Effector memory CD8-positive, alpha-beta T cell (primary cell): ENCODE results near the gene PARVA.
"Not testable (repeated sequence)": the region's sequence is repeated elsewhere in the genome, so short reads cannot be mapped to it uniquely, and the experiment has no call there.

Experiments
- ATAC-seq: fragments of 150-1000 bp; cut with Tn5 transposase; replicated peaks from 2 replicates; pipeline ENCODE4 v1.10.0; 2021; ENCODE audit warnings: mild to moderate bottlenecking, moderate library complexity
- DNase-seq, 3 experiments: peaks; one replicate each; pipeline ENCODE4 v3.0.0; 2021
- H3K27ac Mint-ChIP-seq, 2 donors: one replicate each; pipeline ENCODE4 v1.8.0; 2022; ENCODE audit warnings: mild to moderate bottlenecking in 2 of 2, mixed read lengths in 2 of 2, moderate library complexity in 2 of 2
- H3K27me3 Mint-ChIP-seq, 2 donors: one replicate each; pipeline ENCODE4 v1.8.0; 2022; ENCODE audit warnings: mixed read lengths in 2 of 2
- H3K36me3 Mint-ChIP-seq: one replicate; pipeline ENCODE4 v1.8.0; 2022; ENCODE audit warnings: mild to moderate bottlenecking, moderate library complexity, mixed read lengths; ENCODE audit not compliant: insufficient read depth
- H3K4me1 Mint-ChIP-seq, 2 donors: one replicate each; pipeline ENCODE4 v1.8.0; 2022; ENCODE audit warnings: low read depth in 2 of 2, mixed read lengths in 2 of 2
- H3K4me3 Mint-ChIP-seq, 2 donors: one replicate each; pipeline ENCODE4 v1.8.0; 2022; ENCODE audit warnings: mild to moderate bottlenecking in 2 of 2, mixed read lengths in 2 of 2, moderate library complexity in 2 of 2
- H3K9me3 Mint-ChIP-seq, 2 donors: one replicate each; pipeline ENCODE4 v1.8.0; 2022; ENCODE audit warnings: mixed read lengths in 2 of 2
- total RNA-seq, 9 experiments: gene quantifications; one replicate each; lab custom pipeline; 2026; lab: John Stamatoyannopoulos, UW

PARVA gene, protein sequence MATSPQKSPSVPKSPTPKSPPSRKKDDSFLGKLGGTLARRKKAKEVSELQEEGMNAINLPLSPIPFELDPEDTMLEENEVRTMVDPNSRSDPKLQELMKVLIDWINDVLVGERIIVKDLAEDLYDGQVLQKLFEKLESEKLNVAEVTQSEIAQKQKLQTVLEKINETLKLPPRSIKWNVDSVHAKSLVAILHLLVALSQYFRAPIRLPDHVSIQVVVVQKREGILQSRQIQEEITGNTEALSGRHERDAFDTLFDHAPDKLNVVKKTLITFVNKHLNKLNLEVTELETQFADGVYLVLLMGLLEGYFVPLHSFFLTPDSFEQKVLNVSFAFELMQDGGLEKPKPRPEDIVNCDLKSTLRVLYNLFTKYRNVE
- total RNA-seq, result 0 to 5.0 (median 0.29) reads per million in 9 experiments

DNA sequence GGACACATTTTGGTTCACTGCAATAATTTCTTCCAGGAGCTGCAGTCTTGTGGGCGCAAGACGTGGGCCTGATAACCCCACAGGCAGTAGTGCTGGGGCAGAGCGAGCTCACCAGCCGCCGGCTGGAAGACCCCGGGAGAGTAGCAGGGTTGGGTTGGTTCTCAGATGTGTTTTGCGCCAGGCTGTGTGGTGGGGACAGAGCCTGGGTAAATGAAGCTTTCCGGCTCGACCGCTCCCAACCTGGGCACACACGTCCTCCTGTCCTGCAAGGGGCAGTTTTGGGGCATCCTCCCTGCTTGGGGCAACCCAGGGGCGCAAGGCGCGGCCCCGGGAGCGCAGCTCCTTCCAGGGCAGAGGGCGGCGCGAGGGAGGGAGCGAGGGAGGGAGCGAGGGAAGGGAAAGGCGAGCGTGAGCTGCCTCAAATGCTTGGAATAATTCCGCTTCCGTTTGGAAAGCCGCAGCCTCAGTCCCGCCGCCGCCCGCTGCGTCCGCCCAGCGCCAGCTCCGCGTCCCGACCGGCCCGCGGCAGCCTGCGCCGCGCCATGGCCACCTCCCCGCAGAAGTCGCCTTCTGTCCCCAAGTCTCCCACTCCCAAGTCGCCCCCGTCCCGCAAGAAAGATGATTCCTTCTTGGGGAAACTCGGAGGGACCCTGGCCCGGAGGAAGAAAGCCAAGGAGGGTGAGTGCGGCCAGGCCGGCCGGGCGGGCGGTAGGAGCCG is at the start of gene PARVA:
Gene PARVA, plus strand, starts transcription at position 466 of the 718 bp plus-strand sequence. Its CDS starts 77 bp downstream, at position 543.
- Mint-ChIP-seq H3K9me3 (no peaks in the 10 kb centered on the region), H3K4me1 (peaks cover 0 to 12% of the 10 kb centered on the region in 2 donors), H3K36me3 (peaks cover 4% of the 10 kb centered on the region), H3K27ac (peak within 1 kb of the TSS in 1 of 2 donors; percentile 79), H3K4me3 (peak within 1 kb of the TSS; percentile 64 to 79), H3K27me3 (peaks cover 40 to 43% of the 10 kb centered on the region in 2 donors)
- ATAC-seq (peak; percentile 38), DNase-seq (no peak)

DNA sequence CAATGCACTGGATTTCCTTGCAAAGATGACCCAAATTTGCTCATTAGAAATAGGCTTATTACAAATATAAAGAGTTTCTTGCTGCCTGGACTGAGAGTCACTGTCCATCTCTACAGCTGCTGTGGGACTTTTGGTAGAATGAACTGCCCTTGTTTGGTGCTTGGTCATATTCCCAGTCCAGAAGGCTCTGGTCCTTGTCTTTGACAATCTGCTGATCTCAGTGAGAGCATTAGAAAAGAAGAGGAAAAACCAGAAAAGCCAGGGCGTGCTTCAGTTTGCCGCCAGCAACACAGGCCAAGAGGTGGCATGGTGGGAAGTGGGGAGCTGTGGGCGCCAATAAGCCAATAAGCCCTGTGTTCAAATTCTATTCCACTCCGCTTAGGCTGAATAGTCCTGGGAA is 48.2 kb upstream of the PARVA start:
- DNase-seq (no peak), ATAC-seq (no peak)
- Mint-ChIP-seq H3K4me1 (peaks cover 0 to 3% of the 10 kb centered on the region in 2 donors), H3K27ac (no peak overlapping the region), H3K27me3 (no peaks in the 10 kb centered on the region), H3K36me3 (no peaks in the 10 kb centered on the region), H3K4me3 (no peak overlapping the region), H3K9me3 (no peaks in the 10 kb centered on the region)

DNA sequence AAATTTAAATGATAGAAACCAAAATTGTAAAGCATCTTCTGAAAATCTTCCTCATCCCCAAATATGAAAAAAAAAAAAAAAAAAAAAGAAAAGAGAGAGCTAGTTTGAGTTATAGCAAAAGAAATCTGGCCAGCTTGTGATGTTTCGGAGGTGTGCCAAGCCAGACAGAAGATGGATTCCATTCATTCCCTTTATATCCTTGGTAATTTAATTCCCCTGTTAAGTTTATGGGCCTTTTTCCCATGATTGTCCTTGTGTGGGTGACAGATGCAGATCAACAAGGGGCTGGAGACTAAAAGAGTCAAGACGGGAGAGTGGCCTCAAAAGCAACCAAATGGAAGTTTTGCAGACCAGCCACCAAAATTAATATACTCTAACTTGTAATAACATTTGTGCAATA is 47.6 kb upstream of the PARVA start:
- H3K27me3 Mint-ChIP-seq, result no peaks in the 10 kb centered on the region
- DNase-seq (no peak), ATAC-seq (no peak)
- no peaks in the 10 kb centered on the region for H3K9me3 Mint-ChIP-seq
- H3K4me3 Mint-ChIP-seq, result no peak overlapping the region
- no peak overlapping the region for H3K27ac Mint-ChIP-seq
- H3K36me3 Mint-ChIP-seq, result no peaks in the 10 kb centered on the region
- H3K4me1 Mint-ChIP-seq, result peaks cover 0 to 3% of the 10 kb centered on the region in 2 donors

DNA sequence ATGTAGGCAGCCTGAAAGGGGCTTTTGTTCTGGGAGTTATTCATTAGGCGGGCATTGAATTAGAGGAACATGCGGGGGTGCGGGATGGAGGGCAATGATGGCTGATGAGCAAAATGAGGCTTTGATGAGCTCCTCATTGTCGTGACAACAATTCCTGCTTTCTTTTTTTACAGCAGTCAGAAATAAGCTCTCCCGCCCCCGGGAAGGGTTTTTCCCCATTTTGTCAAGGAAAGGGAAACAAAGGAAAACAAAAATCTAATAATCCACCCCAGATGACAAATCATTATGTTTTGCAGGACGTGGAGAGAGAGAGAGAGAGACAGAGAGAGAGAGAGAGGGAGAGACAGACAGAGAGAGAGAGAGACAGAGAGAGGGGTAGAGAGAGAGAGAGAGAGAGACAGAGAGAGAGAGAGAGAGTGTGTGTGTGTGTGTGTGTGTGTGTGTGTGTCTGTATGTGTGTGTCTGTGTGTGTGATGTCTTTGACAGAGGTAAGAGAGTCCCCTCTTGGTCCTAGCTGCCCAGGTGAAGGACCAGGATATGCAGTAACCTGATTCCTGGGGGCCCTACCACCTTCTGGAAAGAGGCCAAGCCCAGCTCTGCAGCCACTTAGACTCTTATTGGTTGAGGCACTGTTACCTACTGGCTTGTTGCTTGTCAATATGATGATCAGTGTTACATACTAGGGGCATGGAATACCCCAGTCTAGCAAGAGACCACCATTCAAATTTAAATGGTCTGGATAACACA is 46.7 kb upstream of the PARVA start:
- H3K4me3 Mint-ChIP-seq, result no peak overlapping the region
- no peak for ATAC-seq
- no peak for DNase-seq
- H3K36me3 Mint-ChIP-seq, result no peaks in the 10 kb centered on the region
- H3K27me3 Mint-ChIP-seq, result no peaks in the 10 kb centered on the region
- no peaks in the 10 kb centered on the region for H3K9me3 Mint-ChIP-seq
- H3K27ac Mint-ChIP-seq, result peak overlapping the region in 1 of 2 donors; percentile 35
- H3K4me1 Mint-ChIP-seq, result peaks cover 0 to 3% of the 10 kb centered on the region in 2 donors

DNA sequence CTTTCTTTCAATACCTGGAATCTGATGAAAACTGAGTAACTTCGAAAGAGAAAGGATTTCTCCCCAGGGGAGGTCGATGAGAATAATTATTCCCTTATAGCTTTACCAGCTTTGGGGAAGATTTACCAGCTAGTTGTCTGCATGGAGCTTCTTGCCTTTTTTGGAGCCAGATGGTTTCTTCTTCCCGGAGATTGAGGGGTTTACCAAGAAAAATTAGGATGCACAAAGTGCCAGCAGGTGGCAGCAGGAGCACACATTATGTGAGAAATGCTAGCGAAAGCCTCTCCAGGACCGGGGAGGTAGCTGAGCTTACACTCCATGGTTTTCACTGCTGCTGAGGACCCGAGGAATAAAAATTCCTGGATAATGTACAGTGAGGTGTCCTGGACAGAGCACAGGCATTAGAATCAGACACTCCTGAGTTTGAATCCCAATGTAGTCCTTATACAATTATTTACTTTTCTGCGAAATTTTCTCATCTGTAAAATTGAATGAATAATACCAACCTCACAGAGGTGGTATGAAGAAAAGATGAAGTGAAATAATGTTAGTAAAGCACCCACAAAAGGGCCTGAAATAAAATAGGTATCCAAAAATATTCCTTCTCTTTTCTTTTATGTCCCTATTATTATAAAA is 46.0 kb upstream of the PARVA start:
- DNase-seq (peak; percentile 61 to 65 (median 62)), ATAC-seq (peak; percentile 62)
- Mint-ChIP-seq H3K4me1 (peaks cover 0 to 3% of the 10 kb centered on the region in 2 donors), H3K27ac (no peak overlapping the region), H3K27me3 (no peaks in the 10 kb centered on the region), H3K9me3 (no peaks in the 10 kb centered on the region), H3K36me3 (no peaks in the 10 kb centered on the region), H3K4me3 (no peak overlapping the region)

DNA sequence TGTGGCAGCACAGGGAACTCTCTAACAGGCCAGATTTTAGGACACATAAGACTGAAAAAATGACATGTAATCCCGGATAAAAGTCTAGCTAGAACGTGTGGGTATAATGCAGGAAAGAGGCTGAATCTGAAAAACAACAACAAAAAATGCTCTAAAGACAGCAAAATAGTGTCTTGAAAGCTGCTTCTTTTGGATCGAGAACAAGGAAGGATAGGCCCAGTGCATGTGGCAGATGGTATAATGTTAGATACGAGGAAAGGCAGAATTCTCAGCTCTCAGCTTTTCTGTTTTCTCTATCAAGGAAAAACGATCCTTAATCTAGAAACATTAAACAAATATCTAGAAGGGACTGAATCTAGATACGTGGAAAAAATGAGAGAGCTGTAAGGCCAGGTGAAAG is 33.8 kb upstream of the PARVA start:
- Mint-ChIP-seq H3K9me3 (no peaks in the 10 kb centered on the region), H3K4me1 (peaks cover 0 to 1% of the 10 kb centered on the region in 2 donors), H3K4me3 (no peak overlapping the region), H3K27ac (no peak overlapping the region), H3K27me3 (no peaks in the 10 kb centered on the region), H3K36me3 (no peaks in the 10 kb centered on the region)
- ATAC-seq (no peak), DNase-seq (no peak)

DNA sequence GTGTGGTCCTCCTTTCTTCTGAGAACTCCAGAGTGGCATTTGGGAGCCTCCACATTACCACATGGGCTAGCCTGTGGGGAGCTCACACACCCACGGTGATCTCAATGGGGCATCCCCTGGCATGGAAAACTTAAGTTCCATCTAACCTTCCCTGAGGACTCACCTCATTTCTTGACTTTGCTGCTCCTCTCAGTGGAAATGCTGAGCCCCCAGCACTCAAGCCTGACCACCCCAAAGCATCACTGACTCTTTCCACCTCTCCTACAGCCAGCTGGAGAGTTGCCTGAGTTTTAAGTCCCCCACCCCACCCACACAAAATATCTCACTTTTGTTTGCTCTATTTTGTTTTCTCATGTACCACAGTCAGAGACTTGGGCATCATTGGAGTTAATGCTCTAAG is 23.8 kb upstream of the PARVA start:
- no peaks in the 10 kb centered on the region for H3K27me3 Mint-ChIP-seq
- no peak overlapping the region for H3K4me3 Mint-ChIP-seq
- peaks cover 17 to 19% of the 10 kb centered on the region in 2 donors for H3K4me1 Mint-ChIP-seq
- no peaks in the 10 kb centered on the region for H3K9me3 Mint-ChIP-seq
- ATAC-seq (no peak), DNase-seq (no peak)
- no peaks in the 10 kb centered on the region for H3K36me3 Mint-ChIP-seq
- H3K27ac Mint-ChIP-seq, result peak overlapping the region; percentile 16 to 30

DNA sequence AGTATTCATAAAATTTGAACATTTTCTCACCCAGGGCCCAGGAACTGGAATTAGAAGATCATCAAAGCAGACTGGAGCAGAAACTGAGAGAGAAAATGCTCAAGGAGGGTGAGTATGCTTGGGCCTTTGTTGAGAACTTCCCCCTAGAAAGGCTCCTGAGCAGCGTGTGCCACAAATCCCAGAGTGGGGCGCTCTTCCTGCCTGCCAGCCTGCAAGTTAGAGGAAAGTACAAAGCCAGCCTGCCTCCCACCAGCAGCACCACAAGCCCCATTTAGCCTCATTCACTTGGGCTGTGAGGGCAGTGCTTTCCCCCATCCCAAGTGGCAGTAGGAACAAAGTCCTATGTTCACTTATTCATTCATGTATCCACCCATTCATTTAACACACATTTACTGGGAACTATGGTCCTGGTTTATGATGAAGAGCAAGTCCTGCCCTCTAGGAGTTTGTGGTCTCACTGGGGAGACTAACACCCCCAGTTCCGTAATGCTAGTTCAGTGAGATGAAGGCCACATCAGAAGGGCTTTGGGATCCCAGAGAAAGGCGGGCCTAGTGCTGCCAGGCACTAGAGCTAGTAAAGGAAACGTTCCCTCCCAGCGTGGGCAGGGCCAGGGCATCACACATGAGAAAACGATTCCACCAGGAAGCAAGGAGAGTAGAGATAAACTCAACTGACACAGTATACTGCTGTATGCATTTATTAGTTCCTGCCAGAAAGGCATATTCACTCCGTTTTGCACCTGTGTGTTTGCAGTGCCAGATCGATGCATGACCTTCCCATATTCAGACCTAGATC is 22.4 kb upstream of the PARVA start:
- H3K4me3 Mint-ChIP-seq, result no peak overlapping the region
- ATAC-seq (no peak), DNase-seq (no peak)
- H3K9me3 Mint-ChIP-seq, result no peaks in the 10 kb centered on the region
- H3K36me3 Mint-ChIP-seq, result no peaks in the 10 kb centered on the region
- H3K27ac Mint-ChIP-seq, result no peak overlapping the region
- no peaks in the 10 kb centered on the region for H3K27me3 Mint-ChIP-seq
- peaks cover 17 to 19% of the 10 kb centered on the region in 2 donors for H3K4me1 Mint-ChIP-seq

DNA sequence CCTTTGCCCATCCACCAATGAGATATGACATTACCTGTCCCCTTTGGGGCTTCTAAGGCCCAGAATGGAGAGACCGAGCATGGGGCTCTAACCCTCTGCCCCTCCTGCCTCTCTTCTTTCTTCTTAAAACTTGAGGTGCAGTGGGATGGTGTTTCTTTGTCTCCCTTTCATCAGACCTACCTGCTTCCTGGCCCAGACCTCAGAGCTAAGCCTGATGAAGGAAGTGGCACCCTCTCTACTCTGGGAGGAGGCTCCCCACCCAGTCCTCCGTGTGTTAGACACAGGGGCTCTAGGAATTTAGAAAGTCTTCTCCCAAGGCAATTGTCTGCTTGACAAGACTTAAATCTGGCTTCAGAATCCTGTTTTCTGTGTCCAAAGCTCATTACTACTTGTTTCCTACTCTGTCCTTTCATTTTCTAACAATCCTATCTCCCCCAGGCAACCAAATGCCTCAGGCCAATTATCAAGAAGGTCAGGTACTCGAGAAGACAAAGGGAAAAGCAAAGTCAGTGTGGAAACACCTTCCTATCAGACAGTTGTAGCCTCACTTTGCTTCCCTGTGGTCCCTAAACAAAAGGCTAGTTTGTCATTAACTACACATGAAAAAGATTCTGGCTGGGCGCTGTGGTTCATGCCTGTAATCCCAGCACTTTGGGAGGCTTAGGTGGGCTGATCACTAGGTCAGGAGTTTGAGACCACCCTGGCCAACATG is 20.3 kb upstream of the PARVA start:
- Mint-ChIP-seq H3K36me3 (no peaks in the 10 kb centered on the region), H3K4me3 (peak overlapping the region; percentile 3 to 54), H3K27me3 (no peaks in the 10 kb centered on the region), H3K4me1 (peaks cover 24 to 28% of the 10 kb centered on the region in 2 donors), H3K27ac (peak overlapping the region; percentile 71 to 92), H3K9me3 (no peaks in the 10 kb centered on the region)
- ATAC-seq (peak; percentile 83), DNase-seq (no peak)

DNA sequence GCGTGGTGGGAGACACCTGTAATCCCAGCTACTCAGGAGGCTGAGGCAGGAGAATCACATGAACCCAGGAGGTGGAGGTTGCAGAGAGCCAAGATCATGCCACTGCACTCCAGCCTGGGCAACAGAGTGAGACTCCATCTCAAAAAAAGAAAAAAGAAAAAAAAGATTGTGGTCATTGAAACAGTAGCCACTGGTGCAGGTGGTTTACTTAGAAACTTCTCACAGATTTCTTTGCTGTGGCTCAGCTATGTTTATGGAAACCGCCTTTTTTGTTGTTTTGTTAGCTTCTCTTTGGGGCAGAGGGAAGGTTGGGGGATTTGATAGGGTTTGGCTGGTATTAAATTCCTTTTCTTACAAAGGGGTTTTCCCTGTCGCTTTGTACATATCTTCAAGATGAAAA is 19.7 kb upstream of the PARVA start:
- peaks cover 30 to 34% of the 10 kb centered on the region in 2 donors for H3K4me1 Mint-ChIP-seq
- not testable (repeated sequence) for H3K9me3 Mint-ChIP-seq, H3K4me3 Mint-ChIP-seq

DNA sequence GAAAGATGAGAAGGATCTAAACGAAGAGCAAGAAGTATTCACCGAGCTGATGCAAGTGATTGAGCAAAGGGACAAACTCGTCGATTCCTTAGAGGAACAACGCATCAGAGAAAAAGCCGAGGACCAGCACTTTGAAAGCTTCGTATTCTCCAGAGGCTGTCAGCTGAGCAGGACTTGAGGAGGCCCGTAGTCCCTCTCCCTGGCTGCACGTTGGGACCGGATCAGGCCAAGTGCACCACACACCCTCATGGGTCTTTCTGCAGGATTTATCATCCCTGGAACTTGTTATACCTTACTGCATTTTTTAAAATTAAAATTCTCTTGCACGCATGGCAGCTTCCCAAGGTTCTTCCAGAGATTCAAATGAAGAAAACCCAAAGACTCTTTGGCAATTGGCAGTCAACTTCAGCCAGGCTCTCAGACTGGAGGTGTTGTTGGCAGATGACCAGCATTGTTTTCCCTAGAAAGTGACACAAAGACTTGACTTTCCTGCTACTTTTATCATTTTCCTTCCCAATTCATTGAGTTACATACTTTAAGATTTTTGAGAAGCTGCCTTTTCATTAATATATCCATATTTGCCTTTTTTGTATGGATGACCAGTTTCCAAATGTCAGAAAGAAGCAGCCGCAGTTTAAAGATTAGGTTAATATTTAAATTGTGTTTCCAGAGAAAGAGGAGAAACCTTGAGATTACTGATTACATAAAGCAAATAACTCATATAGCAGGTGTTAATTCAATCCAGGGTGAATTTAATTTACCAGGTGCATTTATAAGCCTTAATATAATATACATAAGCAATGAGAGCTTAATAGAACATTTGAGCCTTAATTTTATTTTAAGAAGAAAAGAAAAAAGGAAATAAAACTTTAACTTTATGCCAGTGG is 18.8 kb upstream of the PARVA start:
- Mint-ChIP-seq H3K4me1 (peaks cover 37 to 42% of the 10 kb centered on the region in 2 donors), H3K27me3 (no peaks in the 10 kb centered on the region), H3K27ac (no peak overlapping the region), H3K36me3 (peaks cover 3% of the 10 kb centered on the region), H3K4me3 (no peak overlapping the region), H3K9me3 (no peaks in the 10 kb centered on the region)
- DNase-seq, result no peak
- ATAC-seq, result no peak

More for the DNA sequence above, 19.7 kb upstream of the PARVA start:
- not testable (repeated sequence) for DNase-seq, ATAC-seq, H3K36me3 Mint-ChIP-seq, H3K27me3 Mint-ChIP-seq
- H3K27ac Mint-ChIP-seq, result peak overlapping the region in 1 of 2 donors; percentile 92
